HG03571 (cell line): ENCODE data around the gene AP5M1.
"Not testable (repeated sequence)": the region's sequence is repeated elsewhere in the genome, so short reads cannot be mapped to it uniquely, and the experiment has no call there.

Experiments
- ATAC-seq: cut with Tn5 transposase; IDR thresholded peaks from one replicate; pipeline ENCODE4 v1.9.1; 2021; ENCODE audit not compliant: unreplicated experiment

AP5M1 gene

GRCh38 chr14:57268161-57269069 is at the start of gene AP5M1, which contains the start of gene EXOC5:
Gene AP5M1 (plus strand): TSS chr14:57268971. CDS start chr14:57269315, 344 bp downstream.
Gene EXOC5 (minus strand): TSS chr14:57268905. CDS start chr14:57268648, 257 bp downstream.
- ATAC-seq = peak; percentile 85

GRCh38 chr14:57221931-57222330 is 46.8 kb upstream of the AP5M1 start:
- ATAC-seq = no peak

GRCh38 chr14:57227083-57227482 is 41.7 kb upstream of the AP5M1 start:
- no peak for ATAC-seq

GRCh38 chr14:57228320-57228719 is 40.5 kb upstream of the AP5M1 start:
- not testable (repeated sequence) for ATAC-seq

GRCh38 chr14:57232006-57232405 is 36.8 kb upstream of the AP5M1 start:
- no peak for ATAC-seq

GRCh38 chr14:57240115-57240514 is 28.7 kb upstream of the AP5M1 start:
- ATAC-seq = not testable (repeated sequence)

- ATAC-seq = no peak
Observed at GRCh38 chr14:57243320-57243719, 25.5 kb upstream of the AP5M1 start.

- no peak for ATAC-seq
Observed at GRCh38 chr14:57244106-57244505, 24.7 kb upstream of the AP5M1 start.

GRCh38 chr14:57245941-57246340 is 22.8 kb upstream of the AP5M1 start:
- ATAC-seq = no peak

- ATAC-seq = no peak
Observed at GRCh38 chr14:57246933-57247657, 21.7 kb upstream of the AP5M1 start.

GRCh38 chr14:57254884-57255283 is 13.9 kb upstream of the AP5M1 start:
- no peak for ATAC-seq

GRCh38 chr14:57258221-57258620 is 10.6 kb upstream of the AP5M1 start:
- ATAC-seq = not testable (repeated sequence)

- no peak for ATAC-seq
Observed at GRCh38 chr14:57259672-57260071, 9.1 kb upstream of the AP5M1 start.

- ATAC-seq = no peak
Observed at GRCh38 chr14:57261604-57262003, 7.2 kb upstream of the AP5M1 start.

GRCh38 chr14:57262117-57262516 is 6.7 kb upstream of the AP5M1 start:
- ATAC-seq = no peak

- ATAC-seq = no peak
Observed at GRCh38 chr14:57266065-57266464, 2.7 kb upstream of the AP5M1 start.

- ATAC-seq = no peak
Observed at GRCh38 chr14:57273236-57273635, 4.5 kb downstream of the AP5M1 start.

- ATAC-seq = no peak
Observed at GRCh38 chr14:57274551-57274950, 5.8 kb downstream of the AP5M1 start.

- no peak for ATAC-seq
Observed at GRCh38 chr14:57275023-57275664, 6.4 kb downstream of the AP5M1 start.

- no peak for ATAC-seq
Observed at GRCh38 chr14:57277062-57277461, 8.3 kb downstream of the AP5M1 start.

- ATAC-seq = no peak
Observed at GRCh38 chr14:57287745-57288144, 19.0 kb downstream of the AP5M1 start.
